Measurements from ENCODE around the gene FGD4. TPM values are rescaled to one million over a fixed set of nuclear protein-coding genes. Genes with fewer than 3 reads are reported as not detected.

The FGD4 gene
- total and polyA plus RNA-seq, 9 of the 15 experiments (the other 6 are each of a cell fraction or from before 2014, with no cell fraction given): 0.05 to 0.51 (median 0.27) TPM

DNA sequence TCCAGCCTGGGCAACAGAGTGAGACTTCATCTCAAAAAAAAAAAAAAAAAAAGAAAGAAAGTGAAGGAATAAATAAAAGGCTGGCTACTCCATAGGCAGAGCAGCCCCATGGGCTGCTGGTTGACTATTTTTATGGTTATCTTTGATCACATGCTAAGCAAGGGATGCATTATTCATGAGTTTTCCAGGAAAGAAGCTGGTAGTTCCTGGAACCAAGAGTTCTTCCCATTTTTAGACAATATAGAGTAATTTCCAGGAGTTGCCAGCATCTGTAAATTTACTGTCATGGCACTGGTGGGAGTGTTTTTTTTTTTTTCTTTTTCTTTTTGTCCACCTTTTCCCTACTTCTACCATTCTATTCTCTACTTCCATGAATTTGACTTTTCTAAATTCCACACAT, 24.2 kb downstream of the FGD4 start (continued):
- TF ChIP-seq SRF (CRISPR knock-in tag; IDR thresholded peaks at IDR 0.05): peak in 1 of 2 experiments; percentile 72; a peak in 1 of 4 replicates
- no peak for TF ChIP-seq ZNF609 (CRISPR knock-in tag; IDR thresholded peaks at IDR 0.05; ENCODE audit: borderline replicate concordance)
- TF ChIP-seq ZNF57 (CRISPR knock-in tag; IDR thresholded peaks at IDR 0.05): no peak
- TF ChIP-seq EZH2 (IDR thresholded peaks at IDR 0.05; ENCODE audit: borderline replicate concordance, low read depth, low read length): no peak
- TF ChIP-seq NR1H2 (CRISPR knock-in tag; IDR thresholded peaks at IDR 0.05): no peak
- TF ChIP-seq MEF2D (tag; conservative IDR thresholded peaks at IDR 0.05; ENCODE audit: low read depth): no peak
- no peak for TF ChIP-seq TEAD2 (tag; IDR thresholded peaks at IDR 0.05)
- no peak for TF ChIP-seq RBM17 (IDR thresholded peaks at IDR 0.05; ENCODE audit: borderline replicate concordance, low read depth, low read length)
- TF ChIP-seq PKNOX1 (IDR thresholded peaks at IDR 0.05): peak; percentile 64; the same call in 1 of the 2 replicates
- no peak for TF ChIP-seq ZNF12 (CRISPR knock-in tag; IDR thresholded peaks at IDR 0.05)
- TF ChIP-seq ZNF347 (CRISPR knock-in tag; IDR thresholded peaks at IDR 0.05; ENCODE audit: low read depth): no peak
- TF ChIP-seq ZNF165 (CRISPR knock-in tag; IDR thresholded peaks at IDR 0.05; ENCODE audit: borderline replicate concordance): no peak
- peak; percentile 37 for TF ChIP-seq MEIS2 (IDR thresholded peaks at IDR 0.05; ENCODE audit: partially characterized antibody)
- TF ChIP-seq RFX7 (CRISPR knock-in tag; IDR thresholded peaks at IDR 0.05): no peak
- TF ChIP-seq MCM2 (IDR thresholded peaks at IDR 0.05; ENCODE audit: low read depth): no peak
- no peak for TF ChIP-seq RFX5 (IDR thresholded peaks at IDR 0.05; ENCODE audit: low read depth, low read length)

Data from K562 (cell line).